ENCODE results near the gene ADK. TPM values are rescaled to one million over a fixed set of nuclear protein-coding genes. Genes with fewer than 3 reads are reported as not detected.

Gene ADK
- total and polyA plus RNA-seq, 7 experiments from 2014 or later, result 20.7 to 43.8 (median 25.3) TPM

DNA sequence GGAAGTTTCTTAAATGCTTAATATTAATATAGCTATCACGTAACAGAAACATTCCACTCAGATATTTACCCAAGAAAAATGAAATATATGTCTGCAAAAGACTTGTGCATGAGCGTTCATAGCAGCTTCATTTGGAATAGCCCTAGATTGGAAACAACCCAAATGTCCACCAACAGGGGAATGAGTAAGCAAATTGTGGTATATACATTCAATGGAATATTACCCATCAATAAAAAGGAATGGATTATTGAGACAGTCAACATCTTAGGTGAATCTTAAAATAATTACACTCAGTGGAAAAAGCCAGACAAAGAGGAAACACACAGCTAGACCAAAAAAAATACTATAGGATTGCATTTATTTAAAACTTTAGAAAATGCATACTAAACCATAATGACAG is 585.0 kb downstream of the ADK start:
- no peaks in the 10 kb centered on the region for H3K9me3 ChIP-seq (ENCODE audit: control insufficient read depth in 2 of 3, low read length in 3 of 3)
- peaks cover 7 to 15% of the 10 kb centered on the region in 2 donors for H3K4me1 ChIP-seq (ENCODE audit: control insufficient read depth in 2 of 2, insufficient read depth in 2 of 2, low read length in 2 of 2)
- POLR2A ChIA-PET, result no interaction called here
- intact Hi-C loops (cut with micrococcal nuclease), result loop anchor here (5.0 kb wide), 3 partner anchors 149 to 366 kb away; no protein-coding TSS in a partner anchor
- no peak overlapping the region for H3K4me3 ChIP-seq (ENCODE audit: low read length)
- H3K27ac Mint-ChIP-seq, result no peak overlapping the region
- H3K4me1 Mint-ChIP-seq, result peaks cover 15 to 26% (median 17%) of the 10 kb centered on the region in 7 donors
- H3K9me3 Mint-ChIP-seq, result peaks cover 0 to 9% (median 2%) of the 10 kb centered on the region in 11 donors
- H3K27ac ChIP-seq (ENCODE audit: low read depth, low read length), result no peak overlapping the region
- no peak for DNase-seq
- H3K4me3 Mint-ChIP-seq, result no peak overlapping the region
- H3K36me3 ChIP-seq (ENCODE audit: control insufficient read depth in 2 of 3, insufficient read depth in 3 of 3, low read length in 3 of 3), result no peaks in the 10 kb centered on the region
- H3K36me3 Mint-ChIP-seq, result peaks cover 0 to 6% (median 0%) of the 10 kb centered on the region in 5 donors
- no peaks in the 10 kb centered on the region for H3K27me3 ChIP-seq (ENCODE audit: control insufficient read depth in 2 of 2, insufficient read depth in 2 of 2, low read length in 2 of 2)
- H3K27me3 Mint-ChIP-seq, result no peaks in the 10 kb centered on the region
- CTCF ChIA-PET, result interaction anchor here (0.7 kb wide), 1 partner anchor 35 kb away, joined by 5 read pairs; no protein-coding TSS in a partner anchor
- ATAC-seq, result no peak

DNA sequence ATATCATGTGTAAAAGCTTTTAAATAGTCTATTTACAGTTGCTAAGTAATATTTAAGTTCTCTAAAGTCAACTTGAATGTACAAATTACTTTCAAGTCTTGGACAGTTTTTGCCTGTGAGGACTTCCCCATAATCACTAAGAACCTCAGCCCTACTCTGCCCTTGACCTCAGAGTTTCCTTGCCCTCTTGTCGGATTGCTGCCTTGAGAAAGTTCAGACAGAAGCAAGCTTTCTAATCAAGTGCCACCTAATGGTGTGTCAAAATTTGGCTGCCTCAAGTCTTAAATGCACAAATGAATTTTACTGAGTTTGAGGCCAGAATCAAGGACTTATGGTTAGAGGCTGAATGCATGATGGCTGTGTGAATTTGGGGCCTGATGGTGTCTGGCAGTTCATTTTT is 587.0 kb downstream of the ADK start:
- CTCF ChIA-PET, result interaction anchor here (0.6 to 1.7 kb wide), 3 partner anchors 58 to 320 kb away, joined by 3 read pairs; no protein-coding TSS in a partner anchor
- Mint-ChIP-seq H3K27me3 (no peaks in the 10 kb centered on the region), H3K4me3 (peak overlapping the region in 2 of 10 donors; percentile 44 to 47), H3K36me3 (peaks cover 0 to 2% (median 0%) of the 10 kb centered on the region in 5 donors), H3K9me3 (peaks cover 0 to 5% (median 0%) of the 10 kb centered on the region in 11 donors), H3K4me1 (peaks cover 15 to 26% (median 17%) of the 10 kb centered on the region in 7 donors), H3K27ac (peak overlapping the region in 4 of 9 donors; percentile 30 to 71 (median 51))
- no peaks in the 10 kb centered on the region for H3K27me3 ChIP-seq (ENCODE audit: control insufficient read depth in 2 of 2, insufficient read depth in 2 of 2, low read length in 2 of 2)
- intact Hi-C loops (cut with micrococcal nuclease), result loop anchor here (2.0 to 5.0 kb wide), 8 partner anchors 87 to 497 kb away; partner anchors contain the start of genes COMTD1 (in 1 of the 2) and KAT6B (in 1 of the 2)
- no peaks in the 10 kb centered on the region for H3K9me3 ChIP-seq (ENCODE audit: control insufficient read depth in 2 of 3, low read length in 3 of 3)
- peaks cover 7 to 15% of the 10 kb centered on the region in 2 donors for H3K4me1 ChIP-seq (ENCODE audit: control insufficient read depth in 2 of 2, insufficient read depth in 2 of 2, low read length in 2 of 2)
- no peak for ATAC-seq
- DNase-seq, result no peak
- no peak overlapping the region for H3K4me3 ChIP-seq (ENCODE audit: low read length)
- H3K27ac ChIP-seq (ENCODE audit: low read depth, low read length), result no peak overlapping the region
- POLR2A ChIA-PET, result interaction anchor here (0.6 to 0.7 kb wide), 2 partner anchors 226 to 590 kb away, joined by 3 read pairs; no protein-coding TSS in a partner anchor
- no peaks in the 10 kb centered on the region for H3K36me3 ChIP-seq (ENCODE audit: control insufficient read depth in 2 of 3, insufficient read depth in 3 of 3, low read length in 3 of 3)

DNA sequence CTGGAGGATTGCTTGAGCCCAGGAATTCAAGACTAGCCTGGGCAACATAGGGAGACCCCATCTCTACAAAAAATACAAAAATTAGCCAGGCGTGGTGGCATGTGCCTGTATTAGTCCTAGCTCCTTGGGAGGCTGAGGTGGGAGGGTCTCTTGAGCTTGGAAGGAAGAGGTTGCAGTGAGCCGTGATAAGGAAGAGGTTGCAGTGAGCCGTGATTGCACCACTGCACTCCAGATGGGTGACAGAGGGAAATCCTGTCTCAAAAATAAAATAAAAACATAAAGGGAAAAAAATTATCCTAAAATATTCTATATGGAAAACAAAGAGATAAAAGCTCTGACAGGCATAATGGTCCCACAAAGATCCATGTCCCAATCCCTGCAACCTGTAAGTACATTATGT is 587.5 kb downstream of the ADK start:
- H3K9me3 Mint-ChIP-seq, result peaks cover 0 to 4% (median 0%) of the 10 kb centered on the region in 11 donors
- intact Hi-C loops (cut with micrococcal nuclease), result loop anchor here (2.0 to 5.0 kb wide), 8 partner anchors 86 to 496 kb away; partner anchors contain the start of genes COMTD1 (in 1 of the 2) and KAT6B (in 1 of the 2)
- Histone ChIP-seq H3K27ac (ENCODE audit: low read depth, low read length) (no peak overlapping the region), H3K36me3 (ENCODE audit: control insufficient read depth in 2 of 3, insufficient read depth in 3 of 3, low read length in 3 of 3) (no peaks in the 10 kb centered on the region), H3K9me3 (ENCODE audit: control insufficient read depth in 2 of 3, low read length in 3 of 3) (no peaks in the 10 kb centered on the region), H3K4me3 (ENCODE audit: low read length) (no peak overlapping the region), H3K4me1 (ENCODE audit: control insufficient read depth in 2 of 2, insufficient read depth in 2 of 2, low read length in 2 of 2) (peaks cover 7 to 15% of the 10 kb centered on the region in 2 donors), H3K27me3 (ENCODE audit: control insufficient read depth in 2 of 2, insufficient read depth in 2 of 2, low read length in 2 of 2) (no peaks in the 10 kb centered on the region)
- ChIA-PET POLR2A (no interaction called here), CTCF (interaction anchor here (0.5 to 1.7 kb wide), 4 partner anchors 58 to 320 kb away, joined by 3 read pairs; no protein-coding TSS in a partner anchor)
- peak overlapping the region in 7 of 9 donors; percentile 17 to 76 (median 48) for H3K27ac Mint-ChIP-seq
- DNase-seq (no peak), ATAC-seq (no peak)
- H3K36me3 Mint-ChIP-seq, result peaks cover 0 to 2% (median 0%) of the 10 kb centered on the region in 5 donors
- no peaks in the 10 kb centered on the region for H3K27me3 Mint-ChIP-seq
- peaks cover 15 to 26% (median 17%) of the 10 kb centered on the region in 7 donors for H3K4me1 Mint-ChIP-seq
- H3K4me3 Mint-ChIP-seq, result peak overlapping the region in 5 of 10 donors; percentile 26 to 56 (median 47)

DNA sequence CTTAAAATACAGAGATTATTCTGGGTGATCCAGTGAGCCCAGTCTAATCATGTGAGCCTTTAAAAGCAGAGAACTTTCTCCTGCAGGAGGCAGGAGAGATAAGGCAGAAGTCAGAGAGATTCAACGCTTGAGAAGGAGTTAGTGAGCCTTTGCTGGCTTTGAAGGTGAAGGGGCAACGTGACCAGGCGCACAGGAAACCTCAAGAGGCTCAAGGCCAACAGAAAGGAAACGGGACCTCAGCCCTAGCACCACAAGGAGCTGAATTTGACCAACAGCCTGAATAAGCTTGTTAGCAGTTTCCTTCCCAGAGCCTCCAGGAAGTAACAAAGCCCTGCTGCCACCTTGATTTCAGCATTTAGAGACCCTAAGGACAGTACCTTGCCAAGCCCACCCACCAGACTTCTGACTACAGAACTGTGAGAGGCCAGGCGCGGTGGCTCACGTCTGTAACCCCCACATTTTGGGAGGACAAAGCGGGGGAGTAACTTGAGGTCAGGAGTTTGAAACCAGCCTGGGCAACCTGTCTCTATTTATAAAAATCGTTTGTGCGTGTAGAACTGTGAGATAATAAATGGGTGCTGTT is 588.1 kb downstream of the ADK start:
- no peaks in the 10 kb centered on the region for H3K9me3 ChIP-seq (ENCODE audit: control insufficient read depth in 2 of 3, low read length in 3 of 3)
- peak overlapping the region; percentile 44 to 87 (median 58) for H3K27ac Mint-ChIP-seq
- H3K9me3 Mint-ChIP-seq, result no peaks in the 10 kb centered on the region
- peak; percentile 73 for ATAC-seq
- peaks cover 7 to 15% of the 10 kb centered on the region in 2 donors for H3K4me1 ChIP-seq (ENCODE audit: control insufficient read depth in 2 of 2, insufficient read depth in 2 of 2, low read length in 2 of 2)
- H3K4me1 Mint-ChIP-seq, result peaks cover 15 to 26% (median 17%) of the 10 kb centered on the region in 7 donors
- intact Hi-C loops (cut with micrococcal nuclease), result loop anchor here (1.0 to 5.0 kb wide), 10 partner anchors 86 to 496 kb away; partner anchors contain the start of genes COMTD1 (in 1 of the 2) and KAT6B (in 1 of the 2)
- no peaks in the 10 kb centered on the region for H3K27me3 ChIP-seq (ENCODE audit: control insufficient read depth in 2 of 2, insufficient read depth in 2 of 2, low read length in 2 of 2)
- POLR2A ChIA-PET, result no interaction called here
- no peaks in the 10 kb centered on the region for H3K36me3 ChIP-seq (ENCODE audit: control insufficient read depth in 2 of 3, insufficient read depth in 3 of 3, low read length in 3 of 3)
- peak overlapping the region in 9 of 10 donors; percentile 17 to 56 (median 34) for H3K4me3 Mint-ChIP-seq
- no peaks in the 10 kb centered on the region for H3K27me3 Mint-ChIP-seq
- CTCF ChIA-PET, result interaction anchor here (0.5 to 1.7 kb wide), 3 partner anchors 73 to 353 kb away, joined by 3 read pairs; no protein-coding TSS in a partner anchor
- no peak overlapping the region for H3K4me3 ChIP-seq (ENCODE audit: low read length)
- H3K27ac ChIP-seq (ENCODE audit: low read depth, low read length), result no peak overlapping the region
- no peaks in the 10 kb centered on the region for H3K36me3 Mint-ChIP-seq
- DNase-seq, result peak in 7 of 9 donors; percentile 4 to 40 (median 17)

DNA sequence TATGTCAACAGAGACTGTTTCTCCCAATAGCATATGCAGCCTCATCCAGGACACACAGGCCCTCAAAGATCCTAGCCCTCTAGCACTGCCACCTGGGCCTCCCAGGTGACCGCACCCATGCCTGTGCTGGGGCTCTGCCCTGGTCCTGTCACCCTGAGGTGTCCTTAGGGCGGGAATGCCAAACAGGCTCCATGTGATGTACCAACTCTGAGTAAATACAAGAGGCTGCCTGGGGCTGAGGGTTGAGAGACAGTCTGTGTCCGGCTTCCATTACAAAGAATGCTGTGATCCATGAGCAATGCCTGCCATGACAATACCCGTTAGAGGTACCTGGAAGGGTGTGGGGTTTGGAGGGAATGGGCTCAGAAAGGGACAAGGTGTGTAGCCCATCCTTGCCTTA is 592.4 kb downstream of the ADK start:
- H3K36me3 Mint-ChIP-seq, result no peaks in the 10 kb centered on the region
- Histone ChIP-seq H3K4me1 (ENCODE audit: control insufficient read depth in 2 of 2, insufficient read depth in 2 of 2, low read length in 2 of 2) (peaks cover 7 to 12% of the 10 kb centered on the region in 2 donors), H3K27ac (ENCODE audit: low read depth, low read length) (no peak overlapping the region), H3K9me3 (ENCODE audit: control insufficient read depth in 2 of 3, low read length in 3 of 3) (no peaks in the 10 kb centered on the region), H3K36me3 (ENCODE audit: control insufficient read depth in 2 of 3, insufficient read depth in 3 of 3, low read length in 3 of 3) (no peaks in the 10 kb centered on the region), H3K4me3 (ENCODE audit: low read length) (no peak overlapping the region), H3K27me3 (ENCODE audit: control insufficient read depth in 2 of 2, insufficient read depth in 2 of 2, low read length in 2 of 2) (no peaks in the 10 kb centered on the region)
- no peak for ATAC-seq
- H3K9me3 Mint-ChIP-seq, result no peaks in the 10 kb centered on the region
- intact Hi-C loops (cut with micrococcal nuclease), result no loop called here
- DNase-seq, result no peak
- POLR2A ChIA-PET, result no interaction called here
- no peaks in the 10 kb centered on the region for H3K27me3 Mint-ChIP-seq
- peaks cover 9 to 20% (median 12%) of the 10 kb centered on the region in 7 donors for H3K4me1 Mint-ChIP-seq
- no peak overlapping the region for H3K4me3 Mint-ChIP-seq
- no peak overlapping the region for H3K27ac Mint-ChIP-seq
- CTCF ChIA-PET, result no interaction called here

DNA sequence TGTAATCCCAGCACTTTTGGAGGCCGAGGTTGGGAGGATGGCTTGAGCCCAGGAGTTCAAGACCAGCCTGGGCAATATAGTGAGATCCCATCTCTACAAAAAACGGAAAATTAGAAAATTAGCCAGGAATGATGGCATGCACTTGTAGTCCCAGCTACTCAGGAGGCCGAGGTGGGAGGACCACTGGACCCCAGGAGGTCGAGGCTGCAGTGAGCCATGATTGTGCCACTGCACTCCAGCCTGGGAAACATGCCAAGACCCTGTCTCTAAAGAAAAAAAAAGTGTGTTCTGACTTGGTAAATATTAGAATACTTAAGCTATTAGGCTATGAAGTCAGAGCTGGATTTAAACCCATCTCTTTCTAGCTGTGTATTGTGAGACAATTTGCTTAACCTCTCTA is 594.4 kb downstream of the ADK start:
- intact Hi-C loops (cut with micrococcal nuclease), result no loop called here
- no peak for DNase-seq
- no peaks in the 10 kb centered on the region for H3K9me3 ChIP-seq (ENCODE audit: control insufficient read depth in 2 of 3, low read length in 3 of 3)
- H3K27me3 ChIP-seq (ENCODE audit: control insufficient read depth in 2 of 2, insufficient read depth in 2 of 2, low read length in 2 of 2), result no peaks in the 10 kb centered on the region
- Mint-ChIP-seq H3K27me3 (no peaks in the 10 kb centered on the region), H3K4me1 (peaks cover 0 to under 1% (median 0%) of the 10 kb centered on the region in 7 donors), H3K9me3 (no peaks in the 10 kb centered on the region), H3K27ac (no peak overlapping the region), H3K36me3 (no peaks in the 10 kb centered on the region), H3K4me3 (no peak overlapping the region)
- ChIA-PET CTCF (no interaction called here), POLR2A (no interaction called here)
- no peak for ATAC-seq
- H3K36me3 ChIP-seq (ENCODE audit: control insufficient read depth in 2 of 3, insufficient read depth in 3 of 3, low read length in 3 of 3), result no peaks in the 10 kb centered on the region
- H3K4me3 ChIP-seq (ENCODE audit: low read length), result no peak overlapping the region
- no peak overlapping the region for H3K27ac ChIP-seq (ENCODE audit: low read depth, low read length)
- no peaks in the 10 kb centered on the region for H3K4me1 ChIP-seq (ENCODE audit: control insufficient read depth in 2 of 2, insufficient read depth in 2 of 2, low read length in 2 of 2)
